ENCODE results near the gene CLEC7A.

GRCh38 chr12:10155966-10156365, 26.0 kb upstream of the CLEC7A start:
- TF ChIP-seq CTCF (IDR thresholded peaks at IDR 0.05) (no peak), POLR2A (IDR thresholded peaks at IDR 0.05) (no peak)
